GM10248 (cell line): ENCODE results near the gene RPGRIP1L.
A peak's percentile ranks its signal among the peaks of the same experiment; 100 is the strongest.

Experiments
- CTCF ChIA-PET: fragments of 300-600 bp; sonication (Branson Sonifier 250); formaldehyde crosslinking; extraction: SDS; loops from one replicate; lab custom pipeline; 2021; ENCODE audit warnings: antibody characterized with exemption; lab: Yijun Ruan, JAX
- POLR2A ChIA-PET: fragments of 350-650 bp; sonication (Branson Sonifier 250); formaldehyde crosslinking; extraction: SDS; loops from one replicate; lab custom pipeline; 2020; ENCODE audit warnings: antibody characterized with exemption; lab: Yijun Ruan, JAX
- DNase-seq: peaks from one replicate; pipeline ENCODE4 v3.0.0; 2012; ENCODE audit errors: extremely low spot score
- TF ChIP-seq, protein P1 (sequence below): IDR thresholded peaks from 2 replicates; pipeline ENCODE4 v1.5.1; 2012; ENCODE audit warnings: mild to moderate bottlenecking, low read depth; ENCODE audit errors: extremely low read depth, missing control alignments, control extremely low read depth

RPGRIP1L gene

DNA sequence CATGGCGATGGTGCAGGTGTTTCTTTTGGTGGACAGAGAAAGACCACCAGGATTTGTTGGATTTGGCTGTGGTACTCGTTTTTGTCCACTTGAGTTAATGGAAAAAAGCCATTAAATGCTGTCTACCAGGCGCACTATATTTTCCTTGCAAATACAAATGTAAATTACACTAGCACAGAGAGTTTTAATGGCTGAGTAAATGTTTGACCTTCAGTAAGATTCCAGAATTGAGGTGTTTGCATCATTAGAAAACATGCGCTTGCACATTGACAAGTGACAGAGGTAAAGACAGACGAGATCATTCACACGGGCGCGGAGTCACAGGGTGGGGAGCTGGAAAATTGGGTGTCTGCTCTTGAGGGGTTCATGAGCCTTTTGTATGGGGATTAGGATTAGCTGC, 147.1 kb downstream of the RPGRIP1L start:
- ChIA-PET CTCF (no interaction called here), POLR2A (no interaction called here)
- DNase-seq = no peak
- TF ChIP-seq, protein P1, sequence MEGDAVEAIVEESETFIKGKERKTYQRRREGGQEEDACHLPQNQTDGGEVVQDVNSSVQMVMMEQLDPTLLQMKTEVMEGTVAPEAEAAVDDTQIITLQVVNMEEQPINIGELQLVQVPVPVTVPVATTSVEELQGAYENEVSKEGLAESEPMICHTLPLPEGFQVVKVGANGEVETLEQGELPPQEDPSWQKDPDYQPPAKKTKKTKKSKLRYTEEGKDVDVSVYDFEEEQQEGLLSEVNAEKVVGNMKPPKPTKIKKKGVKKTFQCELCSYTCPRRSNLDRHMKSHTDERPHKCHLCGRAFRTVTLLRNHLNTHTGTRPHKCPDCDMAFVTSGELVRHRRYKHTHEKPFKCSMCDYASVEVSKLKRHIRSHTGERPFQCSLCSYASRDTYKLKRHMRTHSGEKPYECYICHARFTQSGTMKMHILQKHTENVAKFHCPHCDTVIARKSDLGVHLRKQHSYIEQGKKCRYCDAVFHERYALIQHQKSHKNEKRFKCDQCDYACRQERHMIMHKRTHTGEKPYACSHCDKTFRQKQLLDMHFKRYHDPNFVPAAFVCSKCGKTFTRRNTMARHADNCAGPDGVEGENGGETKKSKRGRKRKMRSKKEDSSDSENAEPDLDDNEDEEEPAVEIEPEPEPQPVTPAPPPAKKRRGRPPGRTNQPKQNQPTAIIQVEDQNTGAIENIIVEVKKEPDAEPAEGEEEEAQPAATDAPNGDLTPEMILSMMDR = no peak

DNA sequence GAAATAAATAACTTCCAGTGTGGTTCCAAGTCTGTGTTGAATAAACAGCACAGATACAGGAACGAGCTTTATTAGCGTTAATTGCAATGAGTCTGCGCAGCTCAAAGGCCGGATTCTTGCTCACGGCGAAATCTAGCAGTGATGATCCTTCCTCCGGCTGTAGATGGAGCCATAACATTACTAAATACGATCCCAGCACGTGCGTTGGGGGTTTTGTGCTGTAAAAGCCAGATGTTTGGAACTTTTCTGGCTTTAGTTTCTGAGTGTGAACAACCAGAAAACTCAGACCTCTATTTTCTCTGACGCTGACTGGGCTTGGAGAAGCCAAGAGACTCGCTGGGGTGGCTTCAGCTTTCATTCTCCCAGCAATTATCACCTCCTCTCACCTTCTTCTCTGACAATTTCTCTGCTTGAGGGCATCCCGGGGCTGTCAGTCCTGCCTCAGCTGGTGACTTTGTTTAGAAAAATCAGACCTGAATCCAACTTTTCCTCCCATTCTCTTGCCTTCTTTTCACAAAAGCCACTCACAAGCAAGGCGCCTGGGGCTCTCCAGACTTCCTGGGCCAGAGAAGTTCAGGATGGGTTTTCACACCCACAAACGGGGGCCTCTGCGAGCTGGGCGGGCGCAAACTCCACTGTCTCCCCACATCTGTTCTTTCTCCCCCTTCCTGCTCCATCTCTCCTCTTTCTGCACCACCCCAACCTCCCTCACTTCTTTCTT, 153.5 kb downstream of the RPGRIP1L start:
- peak; percentile 69 for DNase-seq
- CTCF ChIA-PET = interaction anchor here (0.7 to 4.1 kb wide), 24 partner anchors 9 to 1707 kb away, joined by 3 to 30 read pairs (median 4); no protein-coding TSS in a partner anchor
- TF ChIP-seq, protein P1 = peak; percentile 74
- POLR2A ChIA-PET = no interaction called here
